H1 (cell line): ENCODE data around the gene FRMD3. TPM values are rescaled to one million over a fixed set of nuclear protein-coding genes. Genes with fewer than 3 reads are reported as not detected.

Experiments used
- CEBPB ChIP-seq: IDR thresholded peaks from 2 replicates; pipeline ENCODE4 v1.6.1; 2012; ENCODE audit warnings: low read depth, low read length
- CHD2 ChIP-seq: IDR thresholded peaks from 2 replicates; pipeline ENCODE4 v1.6.1; 2012; ENCODE audit warnings: low read length, improper control_type of control experiment
- CREB1 ChIP-seq: IDR thresholded peaks from 2 replicates; pipeline ENCODE4 v1.6.1; 2012; ENCODE audit warnings: inconsistent platforms
- FOSL1 ChIP-seq: IDR thresholded peaks from 2 replicates; pipeline ENCODE4 v1.6.1; 2011; ENCODE audit warnings: mild to moderate bottlenecking, low read depth, low read length, moderate library complexity; ENCODE audit not compliant: insufficient read depth
- KDM5A ChIP-seq: fragments of 200-600 bp; IDR thresholded peaks from 2 replicates; pipeline ENCODE4 v1.7.1; 2012; ENCODE audit warnings: mild to moderate bottlenecking, low read length, inconsistent platforms, mixed read lengths
- RFX5 ChIP-seq: IDR thresholded peaks from 2 replicates; pipeline ENCODE4 v1.6.1; 2011; ENCODE audit warnings: low read depth, low read length, improper control_type of control experiment, borderline replicate concordance
- SIX5 ChIP-seq: IDR thresholded peaks from 2 replicates; pipeline ENCODE4 v1.6.1; 2011; ENCODE audit warnings: mild to moderate bottlenecking, low read depth, low read length
- SRF ChIP-seq: IDR thresholded peaks from 2 replicates; pipeline ENCODE4 v1.6.1; 2011; ENCODE audit warnings: mild to moderate bottlenecking, low read depth, low read length, moderate library complexity
- TAF1 ChIP-seq: IDR thresholded peaks from 2 replicates; pipeline ENCODE4 v1.6.1; 2011; ENCODE audit warnings: mild to moderate bottlenecking, low read depth, low read length
- TAF7 ChIP-seq: optimal IDR thresholded peaks from 2 replicates; pipeline ENCODE3; 2011; ENCODE audit warnings: low read depth, mild to moderate bottlenecking, inconsistent platforms, low read length, moderate library complexity, borderline replicate concordance
- polyA plus RNA-seq, 7 experiments: library from polyadenylated mRNA; depleted of rRNA in 3 of 7; stranded (reverse) in 5 of 7; unstranded in 2 of 7; fragments of >200 nt in 5 of 7; fragments of 200-250 nt in 2 of 7; gene quantifications; 1 replicate in 5 of 7; 2 replicates in 1 of 7; 4 replicates in 1 of 7; pipeline versions ENCODE4 v1.2.1 to v1.2.3, GENCODE V29; 2011 to 2013; ENCODE audit warnings: missing spikeins in 2 of 7, mixed read lengths in 2 of 7
- total RNA-seq: library from RNA; stranded (reverse); fragmentation: NEBNext Ultra II Directional; extraction: Animal tissue kit (Norgen Biotek cat#: 25700); gene quantifications from 2 replicates; pipeline ENCODE4 v1.2.1, GENCODE V29; 2021
- TF ChIP-seq, protein P1 (sequence below): fragments of 300-600 bp; sonication (generic); IDR thresholded peaks from 2 replicates; pipeline ENCODE4 v1.7.1; 2012; ENCODE audit warnings: low read length, moderate library complexity, mild to moderate bottlenecking, inconsistent platforms; ENCODE audit not compliant: insufficient replicate concordance
- TF ChIP-seq, protein P2 (sequence below): IDR thresholded peaks from 2 replicates; pipeline ENCODE4 v1.6.1; 2012; ENCODE audit warnings: low read length, inconsistent platforms

Gene FRMD3
- total and polyA plus RNA-seq, 2 of the 8 experiments (the other 6 are each of a cell fraction or from before 2014, with no cell fraction given), result 0.15 to 1.4 TPM

DNA sequence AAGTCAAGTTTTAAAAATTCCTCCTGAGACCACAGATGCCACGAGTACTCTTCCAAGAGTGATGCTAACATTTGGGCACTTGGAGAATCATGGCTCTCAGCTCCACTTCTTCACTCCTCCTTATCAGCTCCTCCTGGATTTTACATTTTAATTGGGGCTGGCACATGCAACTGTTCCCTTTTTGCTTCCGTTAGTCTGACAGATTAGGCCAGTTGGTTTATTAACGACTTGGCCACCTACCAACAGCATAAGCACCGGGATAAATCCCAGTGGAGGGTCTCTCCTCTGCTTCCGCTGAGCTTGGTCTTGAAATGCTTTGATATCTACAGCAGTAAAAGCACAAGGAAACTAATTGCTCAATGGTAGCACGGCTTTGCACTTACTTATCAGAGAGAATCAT is 340.6 kb downstream of the FRMD3 start (continued):
- TF ChIP-seq, protein P1, sequence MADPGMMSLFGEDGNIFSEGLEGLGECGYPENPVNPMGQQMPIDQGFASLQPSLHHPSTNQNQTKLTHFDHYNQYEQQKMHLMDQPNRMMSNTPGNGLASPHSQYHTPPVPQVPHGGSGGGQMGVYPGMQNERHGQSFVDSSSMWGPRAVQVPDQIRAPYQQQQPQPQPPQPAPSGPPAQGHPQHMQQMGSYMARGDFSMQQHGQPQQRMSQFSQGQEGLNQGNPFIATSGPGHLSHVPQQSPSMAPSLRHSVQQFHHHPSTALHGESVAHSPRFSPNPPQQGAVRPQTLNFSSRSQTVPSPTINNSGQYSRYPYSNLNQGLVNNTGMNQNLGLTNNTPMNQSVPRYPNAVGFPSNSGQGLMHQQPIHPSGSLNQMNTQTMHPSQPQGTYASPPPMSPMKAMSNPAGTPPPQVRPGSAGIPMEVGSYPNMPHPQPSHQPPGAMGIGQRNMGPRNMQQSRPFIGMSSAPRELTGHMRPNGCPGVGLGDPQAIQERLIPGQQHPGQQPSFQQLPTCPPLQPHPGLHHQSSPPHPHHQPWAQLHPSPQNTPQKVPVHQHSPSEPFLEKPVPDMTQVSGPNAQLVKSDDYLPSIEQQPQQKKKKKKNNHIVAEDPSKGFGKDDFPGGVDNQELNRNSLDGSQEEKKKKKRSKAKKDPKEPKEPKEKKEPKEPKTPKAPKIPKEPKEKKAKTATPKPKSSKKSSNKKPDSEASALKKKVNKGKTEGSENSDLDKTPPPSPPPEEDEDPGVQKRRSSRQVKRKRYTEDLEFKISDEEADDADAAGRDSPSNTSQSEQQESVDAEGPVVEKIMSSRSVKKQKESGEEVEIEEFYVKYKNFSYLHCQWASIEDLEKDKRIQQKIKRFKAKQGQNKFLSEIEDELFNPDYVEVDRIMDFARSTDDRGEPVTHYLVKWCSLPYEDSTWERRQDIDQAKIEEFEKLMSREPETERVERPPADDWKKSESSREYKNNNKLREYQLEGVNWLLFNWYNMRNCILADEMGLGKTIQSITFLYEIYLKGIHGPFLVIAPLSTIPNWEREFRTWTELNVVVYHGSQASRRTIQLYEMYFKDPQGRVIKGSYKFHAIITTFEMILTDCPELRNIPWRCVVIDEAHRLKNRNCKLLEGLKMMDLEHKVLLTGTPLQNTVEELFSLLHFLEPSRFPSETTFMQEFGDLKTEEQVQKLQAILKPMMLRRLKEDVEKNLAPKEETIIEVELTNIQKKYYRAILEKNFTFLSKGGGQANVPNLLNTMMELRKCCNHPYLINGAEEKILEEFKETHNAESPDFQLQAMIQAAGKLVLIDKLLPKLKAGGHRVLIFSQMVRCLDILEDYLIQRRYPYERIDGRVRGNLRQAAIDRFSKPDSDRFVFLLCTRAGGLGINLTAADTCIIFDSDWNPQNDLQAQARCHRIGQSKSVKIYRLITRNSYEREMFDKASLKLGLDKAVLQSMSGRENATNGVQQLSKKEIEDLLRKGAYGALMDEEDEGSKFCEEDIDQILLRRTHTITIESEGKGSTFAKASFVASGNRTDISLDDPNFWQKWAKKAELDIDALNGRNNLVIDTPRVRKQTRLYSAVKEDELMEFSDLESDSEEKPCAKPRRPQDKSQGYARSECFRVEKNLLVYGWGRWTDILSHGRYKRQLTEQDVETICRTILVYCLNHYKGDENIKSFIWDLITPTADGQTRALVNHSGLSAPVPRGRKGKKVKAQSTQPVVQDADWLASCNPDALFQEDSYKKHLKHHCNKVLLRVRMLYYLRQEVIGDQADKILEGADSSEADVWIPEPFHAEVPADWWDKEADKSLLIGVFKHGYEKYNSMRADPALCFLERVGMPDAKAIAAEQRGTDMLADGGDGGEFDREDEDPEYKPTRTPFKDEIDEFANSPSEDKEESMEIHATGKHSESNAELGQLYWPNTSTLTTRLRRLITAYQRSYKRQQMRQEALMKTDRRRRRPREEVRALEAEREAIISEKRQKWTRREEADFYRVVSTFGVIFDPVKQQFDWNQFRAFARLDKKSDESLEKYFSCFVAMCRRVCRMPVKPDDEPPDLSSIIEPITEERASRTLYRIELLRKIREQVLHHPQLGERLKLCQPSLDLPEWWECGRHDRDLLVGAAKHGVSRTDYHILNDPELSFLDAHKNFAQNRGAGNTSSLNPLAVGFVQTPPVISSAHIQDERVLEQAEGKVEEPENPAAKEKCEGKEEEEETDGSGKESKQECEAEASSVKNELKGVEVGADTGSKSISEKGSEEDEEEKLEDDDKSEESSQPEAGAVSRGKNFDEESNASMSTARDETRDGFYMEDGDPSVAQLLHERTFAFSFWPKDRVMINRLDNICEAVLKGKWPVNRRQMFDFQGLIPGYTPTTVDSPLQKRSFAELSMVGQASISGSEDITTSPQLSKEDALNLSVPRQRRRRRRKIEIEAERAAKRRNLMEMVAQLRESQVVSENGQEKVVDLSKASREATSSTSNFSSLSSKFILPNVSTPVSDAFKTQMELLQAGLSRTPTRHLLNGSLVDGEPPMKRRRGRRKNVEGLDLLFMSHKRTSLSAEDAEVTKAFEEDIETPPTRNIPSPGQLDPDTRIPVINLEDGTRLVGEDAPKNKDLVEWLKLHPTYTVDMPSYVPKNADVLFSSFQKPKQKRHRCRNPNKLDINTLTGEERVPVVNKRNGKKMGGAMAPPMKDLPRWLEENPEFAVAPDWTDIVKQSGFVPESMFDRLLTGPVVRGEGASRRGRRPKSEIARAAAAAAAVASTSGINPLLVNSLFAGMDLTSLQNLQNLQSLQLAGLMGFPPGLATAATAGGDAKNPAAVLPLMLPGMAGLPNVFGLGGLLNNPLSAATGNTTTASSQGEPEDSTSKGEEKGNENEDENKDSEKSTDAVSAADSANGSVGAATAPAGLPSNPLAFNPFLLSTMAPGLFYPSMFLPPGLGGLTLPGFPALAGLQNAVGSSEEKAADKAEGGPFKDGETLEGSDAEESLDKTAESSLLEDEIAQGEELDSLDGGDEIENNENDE, result no peak
- TF ChIP-seq CHD2, result no peak
- no peak for TF ChIP-seq TAF7
- TF ChIP-seq SRF, result no peak
- TF ChIP-seq TAF1, result no peak
- no peak for TF ChIP-seq RFX5
- TF ChIP-seq SIX5, result no peak
- TF ChIP-seq CREB1, result no peak
- no peak for TF ChIP-seq CEBPB
- TF ChIP-seq, protein P2, sequence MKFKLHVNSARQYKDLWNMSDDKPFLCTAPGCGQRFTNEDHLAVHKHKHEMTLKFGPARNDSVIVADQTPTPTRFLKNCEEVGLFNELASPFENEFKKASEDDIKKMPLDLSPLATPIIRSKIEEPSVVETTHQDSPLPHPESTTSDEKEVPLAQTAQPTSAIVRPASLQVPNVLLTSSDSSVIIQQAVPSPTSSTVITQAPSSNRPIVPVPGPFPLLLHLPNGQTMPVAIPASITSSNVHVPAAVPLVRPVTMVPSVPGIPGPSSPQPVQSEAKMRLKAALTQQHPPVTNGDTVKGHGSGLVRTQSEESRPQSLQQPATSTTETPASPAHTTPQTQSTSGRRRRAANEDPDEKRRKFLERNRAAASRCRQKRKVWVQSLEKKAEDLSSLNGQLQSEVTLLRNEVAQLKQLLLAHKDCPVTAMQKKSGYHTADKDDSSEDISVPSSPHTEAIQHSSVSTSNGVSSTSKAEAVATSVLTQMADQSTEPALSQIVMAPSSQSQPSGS, result no peak
- TF ChIP-seq KDM5A, result no peak
- no peak for TF ChIP-seq FOSL1
